ENCODE measurements around the gene CR1.

- TF ChIP-seq CTCF (IDR thresholded peaks at IDR 0.05) (no peak), ZFX (IDR thresholded peaks at IDR 0.05; ENCODE audit: borderline replicate concordance) (no peak)
Observed at GRCh38 chr1:207487636-207488035, 8.3 kb upstream of the CR1 start.
